Liver (tissue), 9 donors: ENCODE results near the gene CDC42SE1. TPM values are rescaled to one million over a fixed set of nuclear protein-coding genes. Genes with fewer than 3 reads are reported as not detected.

Source experiments
- DNase-seq: peaks from one replicate; pipeline ENCODE4 v3.0.0-alpha.2; 2017; ENCODE audit warnings: low spot score
- H3K27ac ChIP-seq, 2 donors: one replicate each; pipeline ENCODE4 v1.7.0; 2013; ENCODE audit warnings: inconsistent platforms in 2 of 2, low read length in 2 of 2, control low read depth in 1 of 2, low read depth in 1 of 2, mild to moderate bottlenecking in 1 of 2
- H3K27me3 ChIP-seq, 4 donors: one replicate each; pipeline versions ENCODE4 v1.6.1 to v1.7.0; 2013; ENCODE audit warnings: low read length in 3 of 4, inconsistent platforms in 1 of 4, mild to moderate bottlenecking in 1 of 4, moderate library complexity in 1 of 4; ENCODE audit not compliant: control insufficient read depth in 4 of 4, insufficient read depth in 4 of 4
- H3K36me3 ChIP-seq, 4 donors: one replicate each; pipeline versions ENCODE4 v1.6.1 to v1.7.0; 2013; ENCODE audit warnings: low read length in 3 of 4, mild to moderate bottlenecking in 3 of 4, low read depth in 1 of 4, moderate library complexity in 1 of 4; ENCODE audit not compliant: control insufficient read depth in 4 of 4, insufficient read depth in 3 of 4
- H3K4me1 ChIP-seq, 4 donors: one replicate each; pipeline versions ENCODE4 v1.6.1 to v1.7.0; 2013; ENCODE audit warnings: low read length in 3 of 4, mild to moderate bottlenecking in 3 of 4, moderate library complexity in 1 of 4; ENCODE audit not compliant: control insufficient read depth in 4 of 4, insufficient read depth in 4 of 4
- H3K4me3 ChIP-seq, 3 donors: one replicate each; pipeline versions ENCODE4 v1.6.1 to v1.7.0; 2013; ENCODE audit warnings: low read length in 3 of 3, control low read depth in 1 of 3, low read depth in 1 of 3, mild to moderate bottlenecking in 1 of 3
- H3K9ac ChIP-seq, 2 donors: one replicate each; pipeline ENCODE4 v1.7.0; 2013; ENCODE audit warnings: low read length in 2 of 2, mild to moderate bottlenecking in 2 of 2, moderate library complexity in 2 of 2, control low read depth in 1 of 2, low read depth in 1 of 2
- H3K9me3 ChIP-seq, 4 donors: one replicate each; pipeline versions ENCODE4 v1.6.1 to v1.7.0; 2013; ENCODE audit warnings: low read length in 3 of 4; ENCODE audit not compliant: control insufficient read depth in 4 of 4
- FOXA1 ChIP-seq: IDR thresholded peaks from 2 replicates; pipeline ENCODE4 v1.6.1; 2016; ENCODE audit warnings: antibody characterized with exemption
- FOXA2 ChIP-seq: IDR thresholded peaks from 2 replicates; pipeline ENCODE4 v1.6.1; 2016; ENCODE audit warnings: antibody characterized with exemption
- GABPA ChIP-seq, 2 donors: IDR thresholded peaks in 1 of 2; conservative IDR thresholded peaks in 1 of 2; 2 replicates each; pipeline ENCODE4 v1.6.1; 2016; ENCODE audit warnings: antibody characterized with exemption in 2 of 2, mild to moderate bottlenecking in 1 of 2, moderate library complexity in 1 of 2
- HNF4A ChIP-seq, 2 donors: conservative IDR thresholded peaks; 2 replicates each; pipeline ENCODE4 v1.6.1; 2016; ENCODE audit warnings: antibody characterized with exemption in 2 of 2, mild to moderate bottlenecking in 2 of 2
- HNF4G ChIP-seq: IDR thresholded peaks from 2 replicates; pipeline ENCODE4 v1.6.1; 2016; ENCODE audit warnings: antibody characterized with exemption
- JUND ChIP-seq, 2 donors: IDR thresholded peaks; 2 replicates each; pipeline ENCODE4 v1.6.1; 2016; ENCODE audit warnings: antibody characterized with exemption in 2 of 2
- NR2F2 ChIP-seq: IDR thresholded peaks from 2 replicates; pipeline ENCODE4 v1.6.1; 2016; ENCODE audit warnings: antibody characterized with exemption
- RAD21 ChIP-seq, 2 donors: IDR thresholded peaks; 2 replicates each; pipeline ENCODE4 v1.6.1; 2016; ENCODE audit warnings: antibody characterized with exemption in 2 of 2, mild to moderate bottlenecking in 2 of 2
- REST ChIP-seq: IDR thresholded peaks from 2 replicates; pipeline ENCODE4 v1.6.1; 2016; ENCODE audit warnings: antibody characterized with exemption, mild to moderate bottlenecking
- SP1 ChIP-seq: IDR thresholded peaks from 2 replicates; pipeline ENCODE4 v1.6.1; 2018; ENCODE audit warnings: antibody characterized with exemption, mild to moderate bottlenecking
- TAF1 ChIP-seq: conservative IDR thresholded peaks from 2 replicates; pipeline ENCODE4 v1.6.1; 2016; ENCODE audit warnings: antibody characterized with exemption, mild to moderate bottlenecking
- YY1 ChIP-seq: IDR thresholded peaks from 2 replicates; pipeline ENCODE4 v1.6.1; 2016; ENCODE audit warnings: antibody characterized with exemption, mild to moderate bottlenecking
- ZBTB33 ChIP-seq: IDR thresholded peaks from 2 replicates; pipeline ENCODE4 v1.6.1; 2016; ENCODE audit warnings: antibody characterized with exemption
- WGBS: extraction: QIAGEN DNeasy Blood & Tissue Kit; methylation state at CpG from one replicate; pipeline ENCODE4 v1.1.7; 2013; 5-methylcytosine and 5-hydroxymethylcytosine counted together
- polyA plus RNA-seq, 2 donors: library from polyadenylated mRNA; stranded (reverse) in 1 of 2; unstranded in 1 of 2; fragments of 200-250 nt in 1 of 2; fragments of >200 nt in 1 of 2; fragmentation: Nextera tagmentation in 1 of 2; extraction: Ambion mirVana in 1 of 2; gene quantifications; one replicate each; pipeline versions ENCODE4 v1.2.1 to v1.2.3, GENCODE V29; 2013 to 2015
- total RNA-seq, 2 donors: library from RNA; depleted of rRNA; stranded (reverse); fragments of >200 nt; gene quantifications; one replicate each; pipeline ENCODE4 v1.2.3, GENCODE V29; 2014
- TF ChIP-seq, protein P1 (sequence below): IDR thresholded peaks from 2 replicates; pipeline ENCODE4 v1.6.1; 2016; ENCODE audit warnings: antibody characterized with exemption
- TF ChIP-seq, protein P2 (sequence below): fragments of 150-350 bp; IDR thresholded peaks from 2 replicates; pipeline ENCODE4 v1.5.1; 2017; ENCODE audit warnings: improper control_type of control experiment, low read depth, low read length; ENCODE audit not compliant: missing input control
- TF ChIP-seq, protein P3 (sequence below): IDR thresholded peaks from 2 replicates; pipeline ENCODE4 v1.6.1; 2016; ENCODE audit warnings: antibody characterized with exemption
- donor health status: healthy.
- donor health status: healthy.
- donor health status: healthy.
- donor health status: healthy.
- donor health status: healthy.

The CDC42SE1 gene
- total and polyA plus RNA-seq, 4 donors, result 9.5 to 28.1 (median 16.7) TPM

DNA sequence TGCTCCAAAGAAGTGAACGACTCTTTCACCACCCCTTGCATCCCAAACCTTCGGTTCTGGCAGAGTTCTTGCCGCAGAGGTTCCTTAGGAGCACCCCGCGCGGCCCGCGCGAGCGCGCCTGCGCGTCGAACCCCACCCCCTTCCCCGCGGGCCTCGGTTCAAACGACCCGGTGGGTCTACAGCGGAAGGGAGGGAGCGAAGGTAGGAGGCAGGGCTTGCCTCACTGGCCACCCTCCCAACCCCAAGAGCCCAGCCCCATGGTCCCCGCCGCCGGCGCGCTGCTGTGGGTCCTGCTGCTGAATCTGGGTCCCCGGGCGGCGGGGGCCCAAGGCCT, 11.9 kb downstream of the CDC42SE1 start, which contains the start of gene C1orf56 (continued):
- TF ChIP-seq, protein P1, sequence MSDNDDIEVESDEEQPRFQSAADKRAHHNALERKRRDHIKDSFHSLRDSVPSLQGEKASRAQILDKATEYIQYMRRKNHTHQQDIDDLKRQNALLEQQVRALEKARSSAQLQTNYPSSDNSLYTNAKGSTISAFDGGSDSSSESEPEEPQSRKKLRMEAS, result no peak
- TF ChIP-seq HNF4A (conservative IDR thresholded peaks at IDR 0.05) (no peak), HNF4G (no peak), GABPA (IDR thresholded peaks at IDR 0.05 in 1 of 2, conservative IDR thresholded peaks at IDR 0.05 in 1 of 2) (no peak), RAD21 (IDR thresholded peaks at IDR 0.05) (no peak), FOXA1 (no peak), SP1 (no peak), YY1 (no peak)

DNA sequence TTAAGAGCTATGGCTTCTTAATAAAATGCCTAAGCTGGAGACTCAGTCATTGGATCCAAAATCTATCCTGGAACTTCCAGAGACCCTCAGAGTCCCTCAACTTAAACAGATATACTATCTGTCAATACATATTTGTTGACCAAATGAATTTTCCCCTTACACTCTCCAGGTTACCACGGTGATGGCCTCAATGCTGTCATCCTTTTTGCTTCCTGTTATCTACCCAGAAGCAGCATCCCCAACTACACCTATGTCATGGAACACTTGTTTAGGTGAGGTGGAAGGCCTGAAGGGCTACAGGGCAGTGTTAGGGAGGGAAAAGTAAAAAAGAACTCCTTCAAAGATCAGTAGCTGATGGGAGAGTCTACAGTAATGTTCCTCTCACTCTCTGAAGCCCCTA, 16.3 kb downstream of the CDC42SE1 start:
- Histone ChIP-seq H3K9ac (no peak overlapping the region), H3K36me3 (peaks cover 0 to 5% (median 0%) of the 10 kb centered on the region in 4 donors), H3K27me3 (no peaks in the 10 kb centered on the region), H3K9me3 (no peaks in the 10 kb centered on the region), H3K4me1 (peaks cover 0 to 8% (median 4%) of the 10 kb centered on the region in 4 donors), H3K27ac (no peak overlapping the region), H3K4me3 (no peak overlapping the region)
- 92% methylated on average over 1 of the region's 1 CpG for WGBS
- DNase-seq, result no peak
- TF ChIP-seq YY1, result no peak
- no peak for TF ChIP-seq HNF4A (conservative IDR thresholded peaks at IDR 0.05)
- TF ChIP-seq JUND (IDR thresholded peaks at IDR 0.05), result no peak
- TF ChIP-seq FOXA1, result no peak
- TF ChIP-seq, protein P2, sequence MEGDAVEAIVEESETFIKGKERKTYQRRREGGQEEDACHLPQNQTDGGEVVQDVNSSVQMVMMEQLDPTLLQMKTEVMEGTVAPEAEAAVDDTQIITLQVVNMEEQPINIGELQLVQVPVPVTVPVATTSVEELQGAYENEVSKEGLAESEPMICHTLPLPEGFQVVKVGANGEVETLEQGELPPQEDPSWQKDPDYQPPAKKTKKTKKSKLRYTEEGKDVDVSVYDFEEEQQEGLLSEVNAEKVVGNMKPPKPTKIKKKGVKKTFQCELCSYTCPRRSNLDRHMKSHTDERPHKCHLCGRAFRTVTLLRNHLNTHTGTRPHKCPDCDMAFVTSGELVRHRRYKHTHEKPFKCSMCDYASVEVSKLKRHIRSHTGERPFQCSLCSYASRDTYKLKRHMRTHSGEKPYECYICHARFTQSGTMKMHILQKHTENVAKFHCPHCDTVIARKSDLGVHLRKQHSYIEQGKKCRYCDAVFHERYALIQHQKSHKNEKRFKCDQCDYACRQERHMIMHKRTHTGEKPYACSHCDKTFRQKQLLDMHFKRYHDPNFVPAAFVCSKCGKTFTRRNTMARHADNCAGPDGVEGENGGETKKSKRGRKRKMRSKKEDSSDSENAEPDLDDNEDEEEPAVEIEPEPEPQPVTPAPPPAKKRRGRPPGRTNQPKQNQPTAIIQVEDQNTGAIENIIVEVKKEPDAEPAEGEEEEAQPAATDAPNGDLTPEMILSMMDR, result no peak
- TF ChIP-seq, protein P3, sequence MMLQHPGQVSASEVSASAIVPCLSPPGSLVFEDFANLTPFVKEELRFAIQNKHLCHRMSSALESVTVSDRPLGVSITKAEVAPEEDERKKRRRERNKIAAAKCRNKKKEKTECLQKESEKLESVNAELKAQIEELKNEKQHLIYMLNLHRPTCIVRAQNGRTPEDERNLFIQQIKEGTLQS, result no peak
- no peak for TF ChIP-seq FOXA2
- TF ChIP-seq ZBTB33, result no peak
- TF ChIP-seq GABPA (IDR thresholded peaks at IDR 0.05 in 1 of 2, conservative IDR thresholded peaks at IDR 0.05 in 1 of 2), result no peak
- no peak for TF ChIP-seq HNF4G
- no peak for TF ChIP-seq TAF1
- no peak for TF ChIP-seq NR2F2
- TF ChIP-seq REST, result no peak
- no peak for TF ChIP-seq SP1
